ENCODE results near the gene PTCRA.

GRCh38 chr6:42885702-42886101 is 30.2 kb upstream of the PTCRA start:
- TF ChIP-seq EZH2 (IDR thresholded peaks at IDR 0.05; ENCODE audit: low read length, unreplicated experiment): no peak
- TF ChIP-seq, protein P1, sequence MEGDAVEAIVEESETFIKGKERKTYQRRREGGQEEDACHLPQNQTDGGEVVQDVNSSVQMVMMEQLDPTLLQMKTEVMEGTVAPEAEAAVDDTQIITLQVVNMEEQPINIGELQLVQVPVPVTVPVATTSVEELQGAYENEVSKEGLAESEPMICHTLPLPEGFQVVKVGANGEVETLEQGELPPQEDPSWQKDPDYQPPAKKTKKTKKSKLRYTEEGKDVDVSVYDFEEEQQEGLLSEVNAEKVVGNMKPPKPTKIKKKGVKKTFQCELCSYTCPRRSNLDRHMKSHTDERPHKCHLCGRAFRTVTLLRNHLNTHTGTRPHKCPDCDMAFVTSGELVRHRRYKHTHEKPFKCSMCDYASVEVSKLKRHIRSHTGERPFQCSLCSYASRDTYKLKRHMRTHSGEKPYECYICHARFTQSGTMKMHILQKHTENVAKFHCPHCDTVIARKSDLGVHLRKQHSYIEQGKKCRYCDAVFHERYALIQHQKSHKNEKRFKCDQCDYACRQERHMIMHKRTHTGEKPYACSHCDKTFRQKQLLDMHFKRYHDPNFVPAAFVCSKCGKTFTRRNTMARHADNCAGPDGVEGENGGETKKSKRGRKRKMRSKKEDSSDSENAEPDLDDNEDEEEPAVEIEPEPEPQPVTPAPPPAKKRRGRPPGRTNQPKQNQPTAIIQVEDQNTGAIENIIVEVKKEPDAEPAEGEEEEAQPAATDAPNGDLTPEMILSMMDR (conservative IDR thresholded peaks at IDR 0.05; ENCODE audit: low read depth, low read length): no peak
- no peak for TF ChIP-seq EZH2phosphoT487 (IDR thresholded peaks at IDR 0.05; ENCODE audit: borderline replicate concordance, low read length)

Data from PC-3 (cell line).